ENCODE results near the gene PTPRM.

GRCh38 chr18:8296886-8297616, 729.9 kb downstream of the PTPRM start:
- TF ChIP-seq CTCF (IDR thresholded peaks at IDR 0.05; ENCODE audit: insufficient read depth, low read length, poor library complexity, severe bottlenecking), result no peak
- no peak for TF ChIP-seq EZH2phosphoT487 (conservative IDR thresholded peaks at IDR 0.05; ENCODE audit: low read length)

All from SU-DHL-6 (cell line).